GM12874 (cell line): ENCODE results near the gene SPATA20.

Source experiments
- CTCF ChIP-seq: IDR thresholded peaks from 2 replicates; pipeline ENCODE4 v1.5.1; 2011; ENCODE audit warnings: low read depth, mild to moderate bottlenecking, control low read depth, low read length, moderate library complexity; ENCODE audit not compliant: insufficient read depth

The SPATA20 gene

DNA sequence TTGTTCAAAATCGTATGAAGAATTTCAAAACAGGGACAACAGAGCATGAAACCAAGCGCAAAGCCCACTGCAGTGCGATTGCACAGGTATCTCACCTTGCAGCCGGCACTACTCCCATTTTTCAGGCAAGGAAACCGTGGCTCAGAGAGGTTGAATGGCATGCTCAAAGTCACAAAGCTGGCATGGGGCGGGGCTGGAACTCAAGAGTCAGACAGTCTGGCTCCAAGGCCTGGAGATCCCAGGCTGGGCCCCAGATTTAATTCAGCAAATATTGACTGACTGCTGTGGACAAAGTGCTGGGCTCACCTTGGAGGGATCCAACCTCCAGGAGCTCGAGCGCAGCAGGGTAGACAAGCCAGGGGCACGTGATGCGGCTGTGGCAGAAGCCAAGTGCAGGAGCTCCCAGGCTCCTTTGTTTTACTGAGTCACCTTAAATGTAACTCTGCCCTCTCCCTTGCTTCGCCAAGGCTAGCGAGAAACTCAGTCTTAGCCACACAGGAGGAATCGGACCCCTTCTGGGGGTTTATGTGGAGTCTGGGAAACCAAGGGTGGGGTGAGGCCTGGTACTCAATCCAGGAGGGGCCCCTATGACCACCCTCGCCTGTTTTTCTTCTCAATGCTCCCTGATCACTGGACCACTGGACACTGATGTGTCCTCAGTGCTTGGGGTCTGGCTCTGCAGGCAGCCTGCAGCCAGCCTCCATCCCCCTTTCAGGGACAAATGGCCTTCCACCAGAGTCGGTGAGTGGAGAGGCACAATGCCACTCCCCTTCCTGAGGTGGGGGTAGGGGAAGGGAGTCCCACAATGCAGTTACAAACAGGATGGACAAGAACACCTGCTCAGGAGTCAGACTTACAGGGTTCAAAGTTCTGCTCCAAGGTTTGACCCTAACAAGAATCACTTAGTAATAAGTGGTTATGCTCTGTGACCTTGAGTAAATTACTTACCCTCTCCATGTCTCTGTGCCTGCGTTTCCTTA, 3.9 kb upstream of the SPATA20 start:
- TF ChIP-seq CTCF, result no peak

DNA sequence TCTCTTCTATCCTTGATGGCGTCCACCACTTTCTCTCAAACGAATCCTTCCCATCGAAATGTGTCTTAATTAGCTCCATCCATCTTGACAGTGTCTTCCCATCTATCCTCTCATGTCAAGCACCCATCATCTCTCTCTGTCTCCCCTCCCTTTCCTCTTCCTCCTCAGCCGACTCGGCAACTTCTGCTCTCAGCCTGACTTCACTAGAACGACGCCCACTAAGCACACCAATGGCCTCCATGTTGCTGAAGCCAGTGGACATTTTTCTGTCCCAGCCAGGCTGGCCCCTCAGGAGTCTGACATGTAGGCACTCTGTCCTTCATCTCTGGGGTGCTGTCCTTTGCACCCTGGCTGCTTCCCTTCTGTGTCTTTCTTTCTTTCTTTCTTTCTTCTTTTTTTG, 2.5 kb upstream of the SPATA20 start:
- TF ChIP-seq CTCF, result no peak

DNA sequence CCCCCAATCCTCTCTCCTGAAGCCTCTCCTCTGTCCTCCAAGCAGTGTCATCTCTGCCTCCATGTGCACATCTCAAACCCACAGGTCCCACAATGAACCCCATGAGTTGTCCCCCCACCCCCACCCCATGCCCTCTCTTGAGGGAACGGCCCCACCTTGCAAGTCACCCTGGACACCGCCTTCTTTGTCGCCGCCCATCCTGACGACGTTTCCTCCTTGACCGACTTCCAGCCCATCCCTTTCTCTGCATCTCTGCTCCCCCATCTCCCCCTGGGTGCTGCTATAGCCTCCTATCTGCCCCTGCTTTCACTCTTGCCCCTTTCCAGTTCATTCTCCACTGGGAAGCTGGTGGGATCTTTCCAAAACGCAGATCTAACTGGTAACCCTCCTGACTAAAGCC, 1.7 kb upstream of the SPATA20 start:
- no peak for TF ChIP-seq CTCF

DNA sequence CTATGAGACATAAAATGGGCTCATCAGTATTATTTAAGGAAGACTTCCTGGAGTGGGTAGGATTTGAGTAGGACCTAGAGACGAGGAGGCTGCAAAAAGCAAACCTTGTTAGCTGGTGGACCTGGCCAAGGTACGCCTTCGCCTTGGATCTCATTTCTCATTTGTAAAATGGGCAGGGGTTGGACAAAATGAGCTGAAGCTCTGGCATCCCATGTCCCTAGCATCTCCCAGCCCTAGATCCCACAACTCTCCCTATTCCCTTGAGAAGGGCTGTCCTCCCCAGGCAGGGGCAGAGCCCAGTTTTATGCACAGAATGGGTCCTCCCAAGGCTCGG, 306 bp upstream of the SPATA20 start:
- TF ChIP-seq CTCF, result no peak

DNA sequence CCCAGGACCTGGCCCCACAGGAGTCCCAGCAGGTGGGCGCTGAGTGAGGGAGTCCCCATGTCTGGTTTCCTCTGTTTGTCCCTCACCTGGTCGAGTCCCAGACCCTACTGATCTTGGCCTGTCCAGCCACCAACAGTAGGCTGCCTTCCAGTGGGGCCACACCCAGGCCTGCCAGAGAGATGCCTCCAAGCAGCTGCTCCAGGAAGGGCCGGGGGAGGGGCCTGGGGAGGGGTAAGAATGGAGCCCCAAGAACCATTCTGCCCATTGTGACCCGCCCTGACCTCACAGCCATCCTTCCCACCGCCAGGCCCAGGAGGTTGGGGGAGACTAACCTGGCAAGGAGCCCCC, 736 bp downstream of the SPATA20 start:
- TF ChIP-seq CTCF, result no peak

- no peak for TF ChIP-seq CTCF
Observed at GRCh38 chr17:50548831-50549230, 1.9 kb downstream of the SPATA20 start.

GRCh38 chr17:50549256-50549941, 2.4 kb downstream of the SPATA20 start:
- TF ChIP-seq CTCF, result no peak
